KOPT-K1 (cell line): Measurements from ENCODE around the gene HIVEP1.

Experiments used
- H3K27ac ChIP-seq: fragments of 200-600 bp; sonication (generic); 2 replicates; pipeline ENCODE4 v1.5.1; 2016; ENCODE audit warnings: antibody characterized with exemption, mild to moderate bottlenecking, low read depth, low read length; ENCODE audit not compliant: poor library complexity, severe bottlenecking
- H3K36me3 ChIP-seq: fragments of 200-600 bp; sonication (generic); 2 replicates; pipeline ENCODE4 v1.5.1; 2017; ENCODE audit warnings: antibody characterized with exemption, mild to moderate bottlenecking, low read length, moderate library complexity; ENCODE audit not compliant: insufficient read depth
- H3K9me3 ChIP-seq: fragments of 200-600 bp; sonication (generic); 2 replicates; pipeline ENCODE4 v1.5.1; 2017; ENCODE audit warnings: antibody characterized with exemption, low read length, mild to moderate bottlenecking; ENCODE audit not compliant: insufficient read depth, poor library complexity, severe bottlenecking

The HIVEP1 gene

GRCh38 chr6:12012038-12012557 lies at the start of gene HIVEP1:
TSS of gene HIVEP1 (plus strand) at chr6:12012312. CDS start at chr6:12015629, 3,317 bp downstream.
- peaks cover 3% of the 10 kb centered on the region for H3K9me3 ChIP-seq
- H3K36me3 ChIP-seq: no peaks in the 10 kb centered on the region
- H3K27ac ChIP-seq: peak within 1 kb of the TSS; percentile 59

- no peaks in the 10 kb centered on the region for H3K36me3 ChIP-seq
- H3K9me3 ChIP-seq: no peaks in the 10 kb centered on the region
- no peak overlapping the region for H3K27ac ChIP-seq
These were observed 48.2 kb upstream of the HIVEP1 start for GRCh38 chr6:11963756-11964500.

GRCh38 chr6:11964729-11965335 lies 47.3 kb upstream of the HIVEP1 start:
- Histone ChIP-seq H3K36me3 (no peaks in the 10 kb centered on the region), H3K9me3 (no peaks in the 10 kb centered on the region), H3K27ac (no peak overlapping the region)

- Histone ChIP-seq H3K27ac (no peak overlapping the region), H3K9me3 (no peaks in the 10 kb centered on the region), H3K36me3 (no peaks in the 10 kb centered on the region)
These were observed 46.6 kb upstream of the HIVEP1 start for GRCh38 chr6:11965499-11965898.

- H3K36me3 ChIP-seq: no peaks in the 10 kb centered on the region
- no peaks in the 10 kb centered on the region for H3K9me3 ChIP-seq
- no peak overlapping the region for H3K27ac ChIP-seq
These were observed 43.8 kb upstream of the HIVEP1 start for GRCh38 chr6:11968241-11968806.

- Histone ChIP-seq H3K9me3 (no peaks in the 10 kb centered on the region), H3K27ac (no peak overlapping the region), H3K36me3 (no peaks in the 10 kb centered on the region)
These were observed 43.0 kb upstream of the HIVEP1 start for GRCh38 chr6:11969092-11969491.

- Histone ChIP-seq H3K36me3 (no peaks in the 10 kb centered on the region), H3K27ac (no peak overlapping the region), H3K9me3 (no peaks in the 10 kb centered on the region)
These were observed 42.0 kb upstream of the HIVEP1 start for GRCh38 chr6:11970114-11970513.

- Histone ChIP-seq H3K9me3 (no peaks in the 10 kb centered on the region), H3K27ac (no peak overlapping the region), H3K36me3 (no peaks in the 10 kb centered on the region)
These were observed 41.0 kb upstream of the HIVEP1 start for GRCh38 chr6:11971154-11971553.

GRCh38 chr6:11972270-11972669 lies 39.8 kb upstream of the HIVEP1 start:
- H3K9me3 ChIP-seq: no peaks in the 10 kb centered on the region
- no peak overlapping the region for H3K27ac ChIP-seq
- H3K36me3 ChIP-seq: no peaks in the 10 kb centered on the region

- no peaks in the 10 kb centered on the region for H3K36me3 ChIP-seq
- no peak overlapping the region for H3K27ac ChIP-seq
- no peaks in the 10 kb centered on the region for H3K9me3 ChIP-seq
These were observed 39.3 kb upstream of the HIVEP1 start for GRCh38 chr6:11972806-11973205.

- H3K9me3 ChIP-seq: no peaks in the 10 kb centered on the region
- no peaks in the 10 kb centered on the region for H3K36me3 ChIP-seq
- H3K27ac ChIP-seq: no peak overlapping the region
These were observed 38.9 kb upstream of the HIVEP1 start for GRCh38 chr6:11973238-11973637.

- Histone ChIP-seq H3K27ac (no peak overlapping the region), H3K36me3 (no peaks in the 10 kb centered on the region), H3K9me3 (no peaks in the 10 kb centered on the region)
These were observed 38.0 kb upstream of the HIVEP1 start for GRCh38 chr6:11974089-11974488.

- Histone ChIP-seq H3K27ac (no peak overlapping the region), H3K36me3 (no peaks in the 10 kb centered on the region), H3K9me3 (no peaks in the 10 kb centered on the region)
These were observed 36.6 kb upstream of the HIVEP1 start for GRCh38 chr6:11975353-11975977.

- Histone ChIP-seq H3K9me3 (no peaks in the 10 kb centered on the region), H3K36me3 (no peaks in the 10 kb centered on the region), H3K27ac (no peak overlapping the region)
These were observed 35.6 kb upstream of the HIVEP1 start for GRCh38 chr6:11976489-11976888.

GRCh38 chr6:11977193-11977592 lies 34.9 kb upstream of the HIVEP1 start:
- Histone ChIP-seq H3K27ac (no peak overlapping the region), H3K9me3 (no peaks in the 10 kb centered on the region), H3K36me3 (no peaks in the 10 kb centered on the region)
